ENCODE results near the gene H2AZ2.
"Not testable (repeated sequence)": the region's sequence is repeated elsewhere in the genome, so short reads cannot be mapped to it uniquely, and the experiment has no call there.

The H2AZ2 gene

GRCh38 chr7:44847920-44848634, at the start of gene H2AZ2:
Gene H2AZ2 (minus strand): TSS chr7:44848087. CDS start chr7:44847971, 116 bp downstream.
- ATAC-seq = peak; percentile 85 to 87

DNA sequence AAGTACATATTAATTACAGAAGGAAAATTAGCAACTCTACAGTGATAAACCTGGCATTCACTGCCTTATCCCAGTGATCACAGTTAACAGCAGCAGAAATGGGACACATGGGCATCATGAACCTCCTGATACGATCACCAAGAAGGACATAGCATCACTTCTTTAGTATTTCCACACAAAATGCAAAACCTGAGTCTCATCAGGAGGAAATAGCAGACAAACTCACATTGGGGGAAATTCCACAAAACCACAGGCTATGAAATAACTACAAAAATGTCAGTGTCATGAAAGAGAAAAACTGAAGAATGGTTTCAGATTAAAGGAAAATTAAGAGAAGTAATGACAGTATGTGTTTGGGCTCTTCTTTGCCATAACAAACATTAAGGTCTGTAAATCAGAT, 49.4 kb upstream of the H2AZ2 start:
- no peak for ATAC-seq

GRCh38 chr7:44894888-44895580, 47.1 kb upstream of the H2AZ2 start:
- ATAC-seq = no peak

GRCh38 chr7:44893710-44894234, 45.9 kb upstream of the H2AZ2 start:
- no peak for ATAC-seq

DNA sequence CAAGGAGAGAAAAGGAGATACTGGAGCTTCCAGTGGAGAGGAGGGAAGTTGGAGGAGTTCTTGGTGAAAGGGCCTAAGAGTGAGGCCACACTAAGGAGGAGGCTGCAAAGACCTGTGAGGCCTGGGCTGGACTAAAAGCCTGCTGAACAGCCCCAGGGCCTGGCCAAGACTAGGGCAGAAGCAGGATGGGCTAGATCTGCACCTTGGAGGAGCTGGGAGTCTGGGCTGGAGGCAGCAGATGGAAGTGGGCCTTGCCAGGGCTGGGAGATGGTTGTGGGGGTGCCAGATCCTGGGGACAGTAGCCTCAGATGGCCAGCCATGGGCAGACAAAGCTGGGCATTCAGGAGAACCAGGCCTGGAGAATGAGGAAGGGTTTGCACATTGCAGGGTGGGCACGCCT, 43.9 kb upstream of the H2AZ2 start:
- ATAC-seq = no peak

DNA sequence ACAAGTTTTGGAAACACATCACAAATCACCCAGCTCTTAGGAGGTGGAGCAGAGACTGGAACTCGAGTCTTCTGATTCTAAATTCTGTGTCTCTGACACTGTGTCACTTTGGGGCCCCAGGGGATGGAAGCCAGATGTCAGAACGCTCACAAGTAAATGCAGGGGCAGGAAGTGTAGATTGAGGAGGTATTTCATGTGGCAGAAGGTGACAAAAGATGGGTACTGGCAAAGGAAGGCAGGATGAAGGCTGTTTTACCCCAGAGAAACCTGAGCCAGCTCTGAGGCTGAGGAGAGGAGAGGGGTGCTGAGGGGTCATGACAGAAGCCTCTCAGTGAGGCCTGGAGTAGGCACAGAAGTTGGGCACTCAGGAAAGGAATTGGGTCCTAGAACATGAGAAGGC, 43.5 kb upstream of the H2AZ2 start:
- peak in 1 of 2 donors; percentile 46 for ATAC-seq

- no peak for ATAC-seq
Measured at GRCh38 chr7:44889086-44889781, 41.3 kb upstream of the H2AZ2 start.

DNA sequence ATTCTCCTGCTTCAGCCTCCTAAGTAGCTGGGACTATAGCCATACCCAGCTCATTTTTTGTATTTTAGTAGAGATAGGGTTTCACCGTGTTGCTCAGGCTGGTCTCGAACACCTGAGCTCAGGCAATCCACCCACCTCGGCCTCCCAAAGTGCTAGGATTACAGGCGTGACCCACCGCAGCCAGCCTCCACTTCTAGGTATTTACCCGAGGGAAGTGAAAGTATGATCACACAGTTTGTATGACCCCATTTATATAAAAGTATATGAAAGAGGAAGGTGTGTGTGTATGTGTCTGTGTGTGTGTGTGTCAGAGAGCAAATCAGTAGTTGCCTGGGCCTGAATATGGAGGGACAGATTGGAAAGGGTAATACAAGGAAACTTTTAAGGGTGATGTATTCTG, 39.4 kb upstream of the H2AZ2 start:
- ATAC-seq = no peak

GRCh38 chr7:44885394-44886317, 37.8 kb upstream of the H2AZ2 start, which contains the start of gene PURB:
Gene PURB (minus strand): TSS chr7:44885530. CDS start chr7:44885348, 182 bp downstream.
- ATAC-seq = peak; percentile 95

DNA sequence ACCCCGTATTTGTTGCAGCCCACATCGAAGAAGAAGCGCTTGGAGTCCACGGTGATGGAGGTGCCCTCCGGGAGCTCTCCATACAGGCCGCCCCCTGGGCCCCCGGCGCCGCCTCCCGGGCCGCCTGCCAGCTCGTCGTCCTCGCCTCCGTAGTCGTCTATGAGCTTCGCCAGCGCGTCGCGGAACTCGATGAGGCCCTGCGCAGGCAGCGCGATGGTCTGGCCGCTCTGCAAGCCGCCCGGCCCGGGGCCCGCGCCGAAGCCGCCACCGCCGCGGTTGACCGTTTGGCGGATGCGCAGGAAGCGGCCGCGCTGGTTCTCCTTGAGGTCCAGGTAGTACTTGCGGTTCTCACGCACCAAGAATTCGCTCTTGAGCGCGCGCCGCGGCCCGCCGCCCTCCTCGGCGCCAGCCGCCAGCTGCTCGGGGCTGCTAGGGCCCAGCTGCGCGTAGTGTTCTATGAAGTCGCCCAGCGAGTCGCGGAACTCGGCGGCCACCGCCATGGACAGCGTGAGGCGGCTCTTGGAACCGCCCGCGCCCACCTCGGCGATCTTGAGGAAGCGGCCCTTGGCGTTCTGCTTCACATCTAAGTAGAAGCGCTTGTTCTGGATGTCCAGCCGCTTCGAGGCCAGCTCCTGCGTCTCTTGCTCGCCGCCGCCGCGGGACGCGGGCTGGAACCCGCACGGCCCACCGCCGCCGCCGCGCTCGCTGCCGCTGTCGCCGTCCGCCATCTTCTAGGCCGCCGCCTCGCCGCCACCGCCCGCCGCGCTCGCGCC, 36.9 kb upstream of the H2AZ2 start:
- peak in 1 of 2 donors; percentile 7 for ATAC-seq

- no peak for ATAC-seq
Measured at GRCh38 chr7:44883961-44884620, 36.2 kb upstream of the H2AZ2 start.

DNA sequence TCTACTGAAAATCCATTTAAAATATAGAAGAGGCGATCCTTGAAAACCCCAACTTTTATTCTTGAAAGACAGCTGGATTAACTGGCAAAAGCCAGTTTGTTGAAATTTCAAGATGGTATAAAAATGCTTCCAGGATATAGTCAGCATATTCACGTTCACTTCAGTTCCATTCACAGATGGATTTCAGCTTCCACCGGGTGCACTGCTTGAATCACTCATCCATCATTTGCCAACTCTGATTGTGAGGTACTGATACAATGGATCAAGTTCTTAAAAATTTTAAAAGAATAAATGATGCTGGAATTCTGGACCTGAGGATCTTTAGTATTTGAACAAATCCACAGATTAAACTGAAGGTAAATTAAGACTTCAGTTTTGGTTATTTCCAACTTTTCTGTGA, 35.0 kb upstream of the H2AZ2 start:
- ATAC-seq = no peak

DNA sequence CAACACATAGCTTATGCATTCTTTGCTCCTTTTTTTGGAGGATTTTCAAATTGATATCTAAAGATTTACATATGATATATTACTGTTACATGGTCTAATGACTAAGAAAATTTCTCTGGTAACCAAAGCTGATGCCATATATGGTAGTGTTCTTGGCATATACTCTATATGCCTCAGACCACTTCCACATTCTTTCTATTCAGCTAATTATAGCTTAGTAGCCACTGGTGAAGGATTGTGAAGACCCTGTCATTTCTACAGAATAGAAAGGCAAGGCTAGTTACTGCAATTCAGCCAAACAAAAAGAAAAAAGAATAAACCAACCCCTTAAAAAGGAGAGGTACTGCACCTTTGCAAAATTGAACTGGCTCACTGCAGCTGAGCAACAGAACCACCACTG, 33.7 kb upstream of the H2AZ2 start:
- ATAC-seq = peak in 1 of 2 donors; percentile 10

GRCh38 chr7:44881066-44881600, 33.2 kb upstream of the H2AZ2 start:
- ATAC-seq = no peak

GRCh38 chr7:44880317-44881018, 32.6 kb upstream of the H2AZ2 start:
- no peak for ATAC-seq

- no peak for ATAC-seq
Measured at GRCh38 chr7:44876393-44876792, 28.5 kb upstream of the H2AZ2 start.

DNA sequence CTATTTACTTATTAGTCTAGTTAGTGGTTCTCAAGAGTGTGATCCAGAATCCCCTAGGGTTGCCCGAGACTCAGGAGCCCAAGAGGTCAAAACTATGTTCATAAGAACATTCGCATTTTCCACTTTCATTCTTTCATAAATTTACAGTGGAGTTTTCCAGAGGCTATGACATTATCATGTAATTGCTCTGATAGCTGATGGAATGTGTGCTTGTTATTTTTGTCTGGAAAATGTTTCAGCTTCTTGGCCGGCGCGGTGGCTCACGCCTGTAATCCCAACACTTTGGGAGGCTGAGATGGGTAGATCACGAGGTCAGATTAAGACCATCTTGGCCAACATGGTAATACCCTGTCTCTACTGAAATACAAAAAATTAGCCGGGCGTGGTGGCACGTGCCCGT, 27.4 kb upstream of the H2AZ2 start:
- no peak for ATAC-seq

GRCh38 chr7:44872787-44873186, 24.9 kb upstream of the H2AZ2 start:
- no peak for ATAC-seq

DNA sequence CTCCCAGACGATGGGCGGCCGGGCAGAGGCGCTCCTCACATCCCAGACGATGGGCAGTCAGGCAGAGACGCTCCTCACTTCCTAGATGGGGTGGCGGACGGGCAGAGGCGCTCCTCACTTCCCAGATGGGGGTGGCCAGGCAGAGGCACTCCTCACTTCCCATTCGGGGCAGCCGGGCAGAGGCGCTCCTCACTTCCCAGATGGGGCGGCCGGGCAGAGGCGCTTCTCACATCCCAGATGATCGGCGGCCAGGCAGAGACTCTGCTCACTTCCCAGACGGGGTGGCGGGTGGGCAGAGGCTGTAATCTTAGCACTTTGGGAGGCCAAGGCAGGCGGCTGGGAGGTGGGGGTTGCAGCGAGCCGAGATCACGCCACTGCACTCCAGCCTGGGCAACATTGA, 24.0 kb upstream of the H2AZ2 start:
- ATAC-seq = not testable (repeated sequence)

DNA sequence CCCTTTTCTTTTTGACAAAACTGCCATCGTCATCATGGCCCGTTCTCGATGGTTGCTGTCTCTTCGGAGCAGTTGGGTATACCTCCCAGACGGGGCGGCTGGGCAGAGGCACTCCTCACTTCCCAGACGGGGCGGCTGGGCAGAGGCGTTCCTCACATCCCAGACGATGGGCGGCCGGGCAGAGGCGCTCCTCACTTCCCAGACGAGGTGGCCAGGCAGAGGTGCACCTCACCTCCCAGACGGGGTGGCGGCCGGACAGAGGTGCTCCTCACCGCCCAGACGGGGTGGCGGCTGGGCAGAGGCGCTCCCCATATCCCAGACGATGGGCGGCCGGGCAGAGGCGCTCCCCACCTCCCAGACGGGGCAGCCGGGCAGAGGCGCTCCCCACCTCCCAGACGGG, 22.9 kb upstream of the H2AZ2 start:
- not testable (repeated sequence) for ATAC-seq
